ENCODE measurements around the gene MAN1C1.

- no peak for TF ChIP-seq CTCF (IDR thresholded peaks at IDR 0.05; ENCODE audit: borderline replicate concordance, extremely low read depth, low read length, poor library complexity, severe bottlenecking)
- no peak for TF ChIP-seq EZH2 (IDR thresholded peaks at IDR 0.05; ENCODE audit: borderline replicate concordance, low read depth, low read length, severe bottlenecking)
These were observed 8.0 kb downstream of the MAN1C1 start for GRCh38 chr1:25624604-25625003.
